HFFc6 (cell line): ENCODE results near the gene TREX2. TPM values are rescaled to one million over a fixed set of nuclear protein-coding genes. Genes with fewer than 3 reads are reported as not detected.

Experiments
- DNase-seq: peaks from one replicate; pipeline ENCODE4 v3.0.0-alpha.2; 2018
- H3K27ac Mint-ChIP-seq: 2 replicates; pipeline ENCODE4 v1.8.0; 2020; ENCODE audit warnings: mild to moderate bottlenecking, mixed read lengths
- H3K27me3 Mint-ChIP-seq: 2 replicates; pipeline ENCODE4 v1.8.0; 2021; ENCODE audit warnings: mild to moderate bottlenecking, moderate library complexity, mixed read lengths; ENCODE audit not compliant: insufficient read depth
- H3K36me3 Mint-ChIP-seq: 2 replicates; pipeline ENCODE4 v1.8.0; 2021; ENCODE audit warnings: low read depth, mixed read lengths
- H3K4me1 Mint-ChIP-seq: 2 replicates; pipeline ENCODE4 v1.8.0; 2020; ENCODE audit warnings: low read depth, mixed read lengths
- H3K4me3 Mint-ChIP-seq: 2 replicates; pipeline ENCODE4 v1.8.0; 2020; ENCODE audit warnings: mild to moderate bottlenecking, moderate library complexity, mixed read lengths
- H3K9me3 Mint-ChIP-seq: 2 replicates; pipeline ENCODE4 v1.8.0; 2020; ENCODE audit warnings: mild to moderate bottlenecking, mixed read lengths
- total RNA-seq, 6 experiments: library from RNA; stranded (reverse); fragmentation: NEBNext Ultra II Directional; extraction: Animal tissue kit (Norgen Biotek cat#: 25700); gene quantifications; 2 replicates in 1 of 6; 3 replicates in 5 of 6; pipeline ENCODE4 v1.2.3, GENCODE V29; 2021
- TF ChIP-seq, protein P1 (sequence below): fragments of 200-600 bp; sonication (generic); IDR thresholded peaks from 2 replicates; pipeline ENCODE4 v1.5.0; 2021; ENCODE audit warnings: antibody characterized with exemption, mild to moderate bottlenecking

The TREX2 gene
- total RNA-seq, 6 experiments from 2014 or later = 0.33 to 0.99 (median 0.69) TPM

- Mint-ChIP-seq H3K4me3 (peak overlapping the region; percentile 54; the same call in 1 of the 2 replicates), H3K36me3 (no peaks in the 10 kb centered on the region), H3K9me3 (no peaks in the 10 kb centered on the region), H3K27me3 (peaks cover 2% of the 10 kb centered on the region), H3K4me1 (peaks cover 36% of the 10 kb centered on the region), H3K27ac (peak overlapping the region; percentile 87)
- TF ChIP-seq, protein P1, sequence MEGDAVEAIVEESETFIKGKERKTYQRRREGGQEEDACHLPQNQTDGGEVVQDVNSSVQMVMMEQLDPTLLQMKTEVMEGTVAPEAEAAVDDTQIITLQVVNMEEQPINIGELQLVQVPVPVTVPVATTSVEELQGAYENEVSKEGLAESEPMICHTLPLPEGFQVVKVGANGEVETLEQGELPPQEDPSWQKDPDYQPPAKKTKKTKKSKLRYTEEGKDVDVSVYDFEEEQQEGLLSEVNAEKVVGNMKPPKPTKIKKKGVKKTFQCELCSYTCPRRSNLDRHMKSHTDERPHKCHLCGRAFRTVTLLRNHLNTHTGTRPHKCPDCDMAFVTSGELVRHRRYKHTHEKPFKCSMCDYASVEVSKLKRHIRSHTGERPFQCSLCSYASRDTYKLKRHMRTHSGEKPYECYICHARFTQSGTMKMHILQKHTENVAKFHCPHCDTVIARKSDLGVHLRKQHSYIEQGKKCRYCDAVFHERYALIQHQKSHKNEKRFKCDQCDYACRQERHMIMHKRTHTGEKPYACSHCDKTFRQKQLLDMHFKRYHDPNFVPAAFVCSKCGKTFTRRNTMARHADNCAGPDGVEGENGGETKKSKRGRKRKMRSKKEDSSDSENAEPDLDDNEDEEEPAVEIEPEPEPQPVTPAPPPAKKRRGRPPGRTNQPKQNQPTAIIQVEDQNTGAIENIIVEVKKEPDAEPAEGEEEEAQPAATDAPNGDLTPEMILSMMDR = no peak
- no peak for DNase-seq
These were observed 29.4 kb upstream of the TREX2 start for GRCh38 chrX:153475271-153475670.

DNA sequence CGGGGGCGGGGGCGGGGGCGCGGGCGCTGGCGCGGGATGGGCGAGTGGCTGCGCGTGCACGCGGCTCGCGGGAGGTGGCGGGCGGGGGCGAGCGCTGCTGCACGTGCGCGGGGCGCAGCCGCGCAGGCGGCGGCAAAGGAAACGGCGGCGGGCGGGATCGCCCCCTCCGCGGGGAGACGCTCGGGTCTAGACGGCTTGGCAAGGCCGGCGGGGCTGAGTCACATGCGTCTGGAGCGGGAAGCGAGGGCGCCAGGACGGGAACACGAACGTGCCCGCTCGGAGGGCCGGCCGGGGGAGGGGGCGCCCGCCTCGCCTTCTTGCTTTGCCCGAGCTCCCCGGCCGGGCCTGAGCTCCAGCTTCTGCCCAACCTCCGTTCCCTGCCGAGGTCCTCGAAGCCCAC lies 28.9 kb upstream of the TREX2 start:
- Mint-ChIP-seq H3K36me3 (no peaks in the 10 kb centered on the region), H3K9me3 (no peaks in the 10 kb centered on the region), H3K4me1 (peaks cover 36% of the 10 kb centered on the region), H3K27ac (peak overlapping the region; percentile 87; the same call in 1 of the 2 replicates), H3K4me3 (no peak overlapping the region), H3K27me3 (peaks cover 2% of the 10 kb centered on the region)
- TF ChIP-seq, protein P1 = no peak
- peak; percentile 22 for DNase-seq

DNA sequence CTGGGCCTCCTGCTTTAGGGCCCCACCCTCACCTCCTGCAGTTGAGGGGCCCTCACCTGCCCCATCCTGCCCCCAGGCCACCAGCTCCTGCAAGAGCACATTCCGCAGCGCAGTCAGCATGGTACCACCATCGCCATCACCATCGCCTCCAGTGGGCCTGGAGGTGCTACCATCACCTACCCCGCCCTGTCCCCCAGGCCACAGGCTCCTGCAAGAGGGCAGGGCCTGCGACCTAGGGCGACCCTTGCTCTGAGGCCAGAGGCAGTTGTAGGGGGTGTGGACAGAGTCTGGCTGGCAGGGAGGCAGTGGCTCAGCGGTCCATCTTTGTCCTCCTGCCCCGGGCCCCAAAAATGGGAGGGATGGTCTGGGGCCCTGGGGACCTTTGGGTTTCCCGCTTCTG lies 28.4 kb upstream of the TREX2 start:
- Mint-ChIP-seq H3K27ac (no peak overlapping the region), H3K27me3 (peaks cover 2% of the 10 kb centered on the region), H3K4me3 (no peak overlapping the region), H3K4me1 (peaks cover 36% of the 10 kb centered on the region), H3K9me3 (no peaks in the 10 kb centered on the region), H3K36me3 (no peaks in the 10 kb centered on the region)
- no peak for DNase-seq
- TF ChIP-seq, protein P1 = no peak

- Mint-ChIP-seq H3K27ac (no peak overlapping the region), H3K9me3 (no peaks in the 10 kb centered on the region), H3K4me3 (no peak overlapping the region), H3K27me3 (peaks cover 2% of the 10 kb centered on the region), H3K36me3 (no peaks in the 10 kb centered on the region), H3K4me1 (peaks cover 35% of the 10 kb centered on the region)
- DNase-seq = no peak
- TF ChIP-seq, protein P1 = no peak
These were observed 27.3 kb upstream of the TREX2 start for GRCh38 chrX:153473126-153473525.

DNA sequence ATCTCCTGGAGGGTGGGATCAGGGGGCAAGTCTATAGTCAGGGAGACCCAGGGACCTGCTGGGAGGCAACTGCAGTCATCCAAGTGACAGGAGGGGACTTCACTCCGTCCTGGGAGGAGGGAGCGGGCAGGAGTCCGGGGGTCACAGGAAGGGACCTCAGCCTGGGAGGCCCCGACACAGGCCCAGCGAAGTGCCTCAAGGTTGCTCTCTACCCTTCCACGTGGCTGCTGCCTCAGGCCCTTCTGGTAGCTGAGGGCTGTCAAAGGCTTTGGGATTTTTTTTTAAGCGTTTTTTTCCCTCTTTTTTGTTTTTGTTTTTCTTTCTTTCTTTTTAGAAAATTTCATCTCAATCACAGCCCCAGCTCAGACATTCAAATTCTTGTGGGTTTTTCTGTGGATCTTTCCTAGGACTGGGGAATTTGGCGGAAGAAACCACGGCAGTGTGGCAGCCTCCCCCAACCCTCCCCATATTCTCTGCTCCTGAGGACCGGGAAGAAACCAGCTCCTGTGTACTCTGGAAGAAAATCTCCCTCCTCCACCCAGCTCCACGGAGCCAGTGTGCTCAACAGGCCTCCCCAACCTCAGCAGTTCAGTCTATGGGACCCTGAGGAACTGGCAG lies 25.9 kb upstream of the TREX2 start:
- Mint-ChIP-seq H3K36me3 (no peaks in the 10 kb centered on the region), H3K4me3 (no peak overlapping the region), H3K9me3 (no peaks in the 10 kb centered on the region), H3K27ac (peak overlapping the region; percentile 67; the same call in 1 of the 2 replicates), H3K27me3 (no peaks in the 10 kb centered on the region), H3K4me1 (peaks cover 25% of the 10 kb centered on the region)
- no peak for DNase-seq
- TF ChIP-seq, protein P1 = no peak
